ENCODE results near the gene SLC25A27.

- TF ChIP-seq CTCF (IDR thresholded peaks at IDR 0.05): no peak
- no peak for TF ChIP-seq POLR2A (IDR thresholded peaks at IDR 0.05)
These were observed 14.8 kb upstream of the SLC25A27 start for GRCh38 chr6:46637933-46638332.
